MCF 10A (cell line): ENCODE data around the gene CTAGE9. TPM values are rescaled to one million over a fixed set of nuclear protein-coding genes. Genes with fewer than 3 reads are reported as not detected.
A peak's percentile ranks its signal among the peaks of the same experiment; 100 is the strongest.

Experiments used
- BruUV-seq: library from RNA; stranded (reverse); fragments of 400-500 nt; replicated peaks from 2 replicates; lab custom pipeline; 2021; lab: Mats Ljungman, UMichigan
- CTCF ChIA-PET: fragments of 300-600 bp; sonication (Branson Sonifier 250); formaldehyde crosslinking; extraction: SDS; loops from one replicate; lab custom pipeline; 2021; ENCODE audit warnings: antibody characterized with exemption, inconsistent platforms; lab: Yijun Ruan, JAX
- POLR2A ChIA-PET: fragments of 300-600, 350-650 bp; sonication (Branson Sonifier 250); formaldehyde crosslinking; extraction: SDS; loops from one replicate; lab custom pipeline; 2020; ENCODE audit warnings: antibody characterized with exemption, inconsistent platforms; lab: Yijun Ruan, JAX
- DNase-seq: peaks from one replicate; pipeline ENCODE4 v3.0.0-alpha.2; 2018; ENCODE audit not compliant: unreplicated experiment
- H3K27ac Mint-ChIP-seq: one replicate; pipeline ENCODE4 v1.8.0; 2022; ENCODE audit warnings: mild to moderate bottlenecking, low read depth, mixed read lengths; ENCODE audit not compliant: unreplicated experiment
- H3K27me3 Mint-ChIP-seq: one replicate; pipeline ENCODE4 v1.8.0; 2022; ENCODE audit warnings: mixed read lengths; ENCODE audit not compliant: insufficient read depth, unreplicated experiment
- H3K36me3 Mint-ChIP-seq: one replicate; pipeline ENCODE4 v1.8.0; 2022; ENCODE audit warnings: mild to moderate bottlenecking, moderate library complexity, mixed read lengths; ENCODE audit not compliant: insufficient read depth, unreplicated experiment
- H3K4me1 Mint-ChIP-seq: one replicate; pipeline ENCODE4 v1.8.0; 2022; ENCODE audit warnings: mixed read lengths; ENCODE audit not compliant: insufficient read depth, unreplicated experiment
- H3K4me3 Mint-ChIP-seq: one replicate; pipeline ENCODE4 v1.8.0; 2022; ENCODE audit warnings: mild to moderate bottlenecking, moderate library complexity, mixed read lengths; ENCODE audit not compliant: unreplicated experiment
- H3K9me3 Mint-ChIP-seq: one replicate; pipeline ENCODE4 v1.8.0; 2022; ENCODE audit warnings: mixed read lengths; ENCODE audit not compliant: unreplicated experiment
- intact Hi-C: fragments of 100-400 bp; cut with micrococcal nuclease; formaldehyde crosslinking; loops from 2 replicates; pipeline ENCODE4 v1.14.1; 2022
- total RNA-seq: library from RNA; stranded (reverse); gene quantifications from 2 replicates; pipeline ENCODE4 v1.2.3, GENCODE V29; 2022
- TF ChIP-seq, protein P1 (sequence below): fragments of 200-600 bp; IDR thresholded peaks from one replicate; pipeline ENCODE4 v1.8.0; 2022; ENCODE audit warnings: antibody characterized with exemption, mild to moderate bottlenecking; ENCODE audit not compliant: unreplicated experiment

Gene CTAGE9
- total RNA-seq, 1 experiment from 2014 or later = not detected

DNA sequence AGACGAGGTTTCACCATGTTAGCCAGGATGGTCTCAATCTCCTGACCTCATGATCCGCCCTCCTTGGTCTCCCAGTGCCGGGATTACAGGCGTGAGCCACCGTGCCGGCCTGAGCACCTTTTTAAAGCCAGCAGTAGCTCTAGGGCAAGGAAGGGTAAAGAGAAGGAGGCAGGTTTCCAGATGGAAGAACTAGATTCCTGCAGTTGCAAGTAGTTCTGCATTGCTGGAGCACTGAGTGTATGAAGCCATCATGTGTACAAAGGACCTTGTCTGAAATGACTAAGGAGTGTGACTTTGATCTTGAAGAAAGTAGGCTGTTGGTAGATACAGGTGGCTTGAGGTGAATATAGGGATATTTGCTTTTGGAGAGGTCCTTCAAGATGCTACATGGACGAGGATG lies 13.9 kb downstream of the CTAGE9 start:
- TF ChIP-seq, protein P1, sequence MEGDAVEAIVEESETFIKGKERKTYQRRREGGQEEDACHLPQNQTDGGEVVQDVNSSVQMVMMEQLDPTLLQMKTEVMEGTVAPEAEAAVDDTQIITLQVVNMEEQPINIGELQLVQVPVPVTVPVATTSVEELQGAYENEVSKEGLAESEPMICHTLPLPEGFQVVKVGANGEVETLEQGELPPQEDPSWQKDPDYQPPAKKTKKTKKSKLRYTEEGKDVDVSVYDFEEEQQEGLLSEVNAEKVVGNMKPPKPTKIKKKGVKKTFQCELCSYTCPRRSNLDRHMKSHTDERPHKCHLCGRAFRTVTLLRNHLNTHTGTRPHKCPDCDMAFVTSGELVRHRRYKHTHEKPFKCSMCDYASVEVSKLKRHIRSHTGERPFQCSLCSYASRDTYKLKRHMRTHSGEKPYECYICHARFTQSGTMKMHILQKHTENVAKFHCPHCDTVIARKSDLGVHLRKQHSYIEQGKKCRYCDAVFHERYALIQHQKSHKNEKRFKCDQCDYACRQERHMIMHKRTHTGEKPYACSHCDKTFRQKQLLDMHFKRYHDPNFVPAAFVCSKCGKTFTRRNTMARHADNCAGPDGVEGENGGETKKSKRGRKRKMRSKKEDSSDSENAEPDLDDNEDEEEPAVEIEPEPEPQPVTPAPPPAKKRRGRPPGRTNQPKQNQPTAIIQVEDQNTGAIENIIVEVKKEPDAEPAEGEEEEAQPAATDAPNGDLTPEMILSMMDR = no peak
- no peaks in the 10 kb centered on the region for H3K4me1 Mint-ChIP-seq
- ChIA-PET POLR2A (no interaction called here), CTCF (interaction anchor here (1.8 to 4.8 kb wide), 3 partner anchors 214 to 258 kb away, joined by 4 to 112 read pairs (median 79); no protein-coding TSS in a partner anchor)
- no peaks in the 10 kb centered on the region for H3K9me3 Mint-ChIP-seq
- intact Hi-C loops = no loop called here
- H3K27ac Mint-ChIP-seq = no peak overlapping the region
- H3K36me3 Mint-ChIP-seq = no peaks in the 10 kb centered on the region
- H3K4me3 Mint-ChIP-seq = no peak overlapping the region
- DNase-seq = no peak
- no TSS peak for BruUV-seq
- no peaks in the 10 kb centered on the region for H3K27me3 Mint-ChIP-seq

DNA sequence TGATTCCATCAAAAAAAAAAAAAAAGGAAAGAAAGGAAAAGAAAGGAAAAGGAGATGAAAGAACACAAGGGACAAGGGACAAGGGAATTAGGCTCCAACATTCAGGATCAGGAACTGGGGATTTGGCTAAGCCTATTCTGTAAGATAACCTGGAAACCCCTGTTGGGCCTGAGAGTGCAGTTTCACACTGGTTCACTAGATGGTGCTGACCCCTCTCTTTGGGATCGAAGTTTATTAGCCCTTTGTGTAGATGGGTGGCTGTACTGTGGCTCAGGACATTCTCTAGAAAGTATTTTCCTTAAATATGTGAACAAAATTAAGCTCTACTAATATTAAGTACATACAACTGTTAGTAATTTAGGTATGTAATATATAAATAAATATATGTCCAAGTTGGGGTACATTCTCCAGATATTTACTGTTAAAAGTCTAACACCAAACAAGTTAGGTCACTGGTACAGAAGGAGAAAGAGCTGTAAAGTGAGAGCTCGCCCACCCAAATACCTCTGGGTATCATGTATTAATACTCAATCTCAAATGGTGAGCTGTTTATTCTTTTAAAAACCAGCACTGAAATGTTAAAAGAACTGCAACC lies 15.9 kb downstream of the CTAGE9 start:
- Mint-ChIP-seq H3K27ac (no peak overlapping the region), H3K27me3 (no peaks in the 10 kb centered on the region), H3K4me3 (no peak overlapping the region), H3K4me1 (no peaks in the 10 kb centered on the region), H3K36me3 (no peaks in the 10 kb centered on the region), H3K9me3 (no peaks in the 10 kb centered on the region)
- peak; percentile 78 for DNase-seq
- BruUV-seq = no TSS peak
- TF ChIP-seq, protein P1 = peak; percentile 92
- CTCF ChIA-PET = interaction anchor here (0.5 to 4.8 kb wide), 64 partner anchors 9 to 1044 kb away, joined by 3 to 112 read pairs (median 4); no protein-coding TSS in a partner anchor
- intact Hi-C loops = loop anchor here (1.0 kb wide), 1 partner anchor 215 kb away; no protein-coding TSS in a partner anchor
- POLR2A ChIA-PET = interaction anchor here (0.7 to 1.5 kb wide), 5 partner anchors 23 to 255 kb away, joined by 3 to 7 read pairs (median 3); no protein-coding TSS in a partner anchor

DNA sequence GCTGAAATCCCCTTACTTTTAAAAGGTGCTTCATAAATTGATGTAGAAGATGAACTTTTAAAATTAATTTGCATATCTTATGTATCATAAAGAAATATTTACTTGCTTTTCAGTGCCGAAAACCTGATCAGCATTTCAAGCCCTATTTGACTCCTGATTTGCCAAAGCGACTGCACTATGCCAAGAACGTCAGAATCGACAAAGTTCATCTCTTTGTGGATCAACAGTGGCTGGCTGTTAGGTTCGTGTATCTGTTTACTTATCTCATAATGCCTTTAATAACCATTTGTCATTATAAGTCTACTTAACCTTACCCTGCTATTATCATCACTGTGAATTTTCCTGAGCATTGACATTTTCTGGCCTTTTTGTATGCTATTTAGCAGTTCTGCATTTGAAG lies 17.4 kb downstream of the CTAGE9 start:
- no peaks in the 10 kb centered on the region for H3K36me3 Mint-ChIP-seq
- DNase-seq = no peak
- ChIA-PET POLR2A (interaction anchor here (1.0 kb wide), 1 partner anchor 215 kb away, joined by 3 read pairs; no protein-coding TSS in a partner anchor), CTCF (interaction anchor here (0.8 to 4.8 kb wide), 6 partner anchors 30 to 488 kb away, joined by 3 to 112 read pairs (median 24); no protein-coding TSS in a partner anchor)
- no peak overlapping the region for H3K4me3 Mint-ChIP-seq
- no TSS peak for BruUV-seq
- H3K27ac Mint-ChIP-seq = no peak overlapping the region
- H3K27me3 Mint-ChIP-seq = no peaks in the 10 kb centered on the region
- no peaks in the 10 kb centered on the region for H3K4me1 Mint-ChIP-seq
- intact Hi-C loops = no loop called here
- TF ChIP-seq, protein P1 = no peak
- no peaks in the 10 kb centered on the region for H3K9me3 Mint-ChIP-seq

DNA sequence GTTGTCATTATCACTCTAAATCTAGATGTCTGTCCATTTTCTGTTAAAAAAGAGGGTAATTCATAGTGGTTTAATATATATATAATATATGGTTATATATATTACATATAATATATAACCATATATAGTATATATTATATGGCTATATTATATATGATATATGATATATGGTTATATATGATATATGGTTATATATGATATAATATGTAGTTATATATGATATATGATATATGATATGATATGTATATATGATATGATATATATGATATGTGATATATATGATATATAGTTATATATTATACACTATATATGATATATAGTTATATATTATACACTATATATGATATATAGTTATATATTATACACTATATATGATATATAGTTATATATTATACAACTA lies 18.2 kb downstream of the CTAGE9 start:
- H3K4me3 Mint-ChIP-seq = no peak overlapping the region
- BruUV-seq = no TSS peak

More for the DNA sequence above, 18.2 kb downstream of the CTAGE9 start:
- H3K9me3 Mint-ChIP-seq = no peaks in the 10 kb centered on the region
- H3K27ac Mint-ChIP-seq = no peak overlapping the region
- H3K4me1 Mint-ChIP-seq = no peaks in the 10 kb centered on the region
- no peaks in the 10 kb centered on the region for H3K36me3 Mint-ChIP-seq
- TF ChIP-seq, protein P1 = no peak
- H3K27me3 Mint-ChIP-seq = no peaks in the 10 kb centered on the region
- ChIA-PET POLR2A (interaction anchor here (1.0 kb wide), 1 partner anchor 216 kb away, joined by 3 read pairs; no protein-coding TSS in a partner anchor), CTCF (interaction anchor here (1.3 kb wide), 1 partner anchor 29 kb away, joined by 3 read pairs; no protein-coding TSS in a partner anchor)
- DNase-seq = no peak
- intact Hi-C loops = no loop called here
